Measurements from ENCODE around the gene SRRD.

Gene SRRD

DNA sequence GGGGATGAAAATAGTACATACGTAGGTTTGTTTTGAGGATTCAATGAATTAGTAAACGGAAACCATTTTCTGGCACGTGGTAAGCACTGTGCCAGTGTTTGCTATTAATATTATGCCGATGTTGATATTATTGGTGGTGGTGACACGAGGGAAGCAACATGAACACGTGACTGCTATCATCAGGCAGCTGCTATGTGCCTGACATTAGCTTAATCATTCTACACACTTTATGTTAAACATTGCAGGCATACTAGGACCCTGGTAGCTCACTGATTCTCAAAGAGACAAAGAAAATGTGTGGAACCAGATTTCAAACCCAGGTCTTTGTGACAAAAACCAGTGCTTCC, 656 bp downstream of the SRRD start:
- DNase-seq: no peak

DNA sequence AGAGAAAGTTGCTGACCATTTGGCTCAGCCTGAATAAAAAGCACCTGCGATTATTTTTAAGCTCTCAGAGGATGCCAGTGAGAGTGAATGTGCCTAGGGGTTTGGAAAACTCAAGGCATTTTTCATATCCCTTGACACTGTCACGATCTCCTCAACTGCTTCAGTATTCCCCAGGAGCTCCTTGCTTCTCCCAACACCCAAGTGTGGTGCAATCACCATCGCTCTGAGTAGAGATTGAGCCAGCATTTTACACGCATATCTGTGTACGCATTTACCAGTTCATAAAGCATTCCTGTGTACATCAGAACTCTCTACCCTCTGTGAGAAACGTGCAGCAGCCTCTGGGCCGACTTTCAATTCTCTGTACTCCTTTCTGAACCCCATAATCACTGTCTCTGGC, 1.3 kb downstream of the SRRD start:
- peak; percentile 34 for DNase-seq

DNA sequence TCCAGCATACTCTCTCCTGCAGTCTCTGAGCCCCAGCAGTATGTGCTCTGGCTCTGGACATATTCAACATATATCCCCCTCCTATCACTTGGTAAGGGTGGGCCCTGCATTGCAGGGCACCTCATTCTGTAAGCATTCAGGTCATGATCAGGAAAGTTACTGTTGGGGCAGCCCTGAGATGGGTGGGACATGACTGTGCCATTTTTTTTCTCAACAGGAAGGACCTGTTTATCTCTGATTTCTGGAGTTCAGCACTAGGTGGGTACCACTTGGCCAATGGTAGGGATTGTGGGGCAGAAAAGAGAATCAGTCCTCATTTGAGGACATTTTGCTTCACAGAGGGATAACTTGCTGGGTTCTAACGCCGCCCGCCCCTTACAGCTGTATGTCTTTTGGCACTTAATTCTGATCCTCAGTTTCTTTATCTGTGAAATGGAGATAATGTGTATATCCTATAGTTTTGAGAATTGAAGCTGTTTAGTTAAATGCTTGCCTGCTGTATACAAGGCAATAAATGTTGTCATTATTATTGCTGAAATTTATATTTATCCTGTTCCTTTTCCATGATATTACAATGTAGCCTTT, 2.2 kb downstream of the SRRD start:
- DNase-seq: no peak

DNA sequence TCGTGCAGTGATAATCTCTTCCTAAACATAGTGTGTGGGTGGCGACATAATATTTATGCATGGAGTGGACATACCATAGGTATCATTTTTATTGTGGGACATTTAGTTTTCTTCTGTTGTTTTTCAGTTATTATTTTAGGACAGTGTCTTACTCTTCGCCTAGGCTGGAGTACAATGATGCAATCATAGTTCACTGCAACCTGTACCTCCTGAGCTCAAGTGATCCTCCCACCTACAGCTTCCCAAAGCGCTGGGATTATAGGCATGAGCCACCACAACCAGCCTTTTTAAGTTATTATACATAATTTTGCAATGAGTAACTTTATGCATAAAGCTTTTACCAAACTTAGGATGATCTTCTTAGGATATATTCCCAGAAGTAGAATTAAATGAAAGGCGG, 2.7 kb downstream of the SRRD start:
- no peak for DNase-seq

DNA sequence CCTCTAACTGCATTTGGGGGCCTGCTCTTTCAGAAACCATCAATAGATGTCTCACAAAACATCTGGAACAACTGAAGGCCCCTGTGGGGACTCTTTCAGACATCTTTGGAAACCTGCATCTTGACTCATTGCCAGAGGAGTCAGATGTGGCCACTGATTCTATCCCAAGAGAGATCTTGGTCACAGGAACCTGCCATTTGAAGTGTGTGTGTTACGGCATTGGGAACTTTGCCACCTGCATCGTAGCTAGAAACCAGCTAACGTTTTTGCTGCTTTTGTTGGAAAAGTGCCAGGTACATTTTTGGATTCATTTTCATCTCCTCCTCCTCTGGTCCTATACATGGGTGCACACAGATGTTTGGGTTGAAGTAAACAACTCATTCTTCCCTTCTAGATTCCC, 4.3 kb downstream of the SRRD start:
- no peak for DNase-seq

DNA sequence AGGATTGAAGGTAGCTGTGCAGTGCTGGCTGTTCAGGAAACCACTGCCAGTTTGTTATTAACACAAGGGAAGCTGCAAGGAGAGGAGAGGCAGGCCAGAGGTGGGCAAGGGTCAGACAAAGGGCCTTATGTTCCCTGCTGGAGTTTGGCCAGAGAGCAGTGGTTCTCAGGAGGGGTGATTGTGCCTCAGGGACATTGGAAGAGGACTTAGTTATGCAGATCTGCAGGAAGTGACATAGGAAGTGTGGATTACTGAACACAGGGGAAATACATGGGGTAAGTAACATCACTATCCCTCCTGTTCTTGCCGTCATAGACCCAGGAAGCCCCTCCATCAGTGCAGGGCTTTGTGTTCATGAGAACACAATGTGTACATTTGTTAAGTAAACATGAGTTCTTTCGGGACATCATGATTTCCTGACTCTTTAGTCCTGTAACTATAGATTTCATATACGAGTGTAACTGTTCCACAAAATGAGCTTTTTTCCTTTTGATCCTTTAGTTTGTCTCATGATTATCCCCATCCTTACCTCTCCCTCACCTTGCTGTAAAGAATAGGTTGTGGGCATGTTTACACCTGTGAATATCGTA, 5.9 kb downstream of the SRRD start:
- DNase-seq: no peak

DNA sequence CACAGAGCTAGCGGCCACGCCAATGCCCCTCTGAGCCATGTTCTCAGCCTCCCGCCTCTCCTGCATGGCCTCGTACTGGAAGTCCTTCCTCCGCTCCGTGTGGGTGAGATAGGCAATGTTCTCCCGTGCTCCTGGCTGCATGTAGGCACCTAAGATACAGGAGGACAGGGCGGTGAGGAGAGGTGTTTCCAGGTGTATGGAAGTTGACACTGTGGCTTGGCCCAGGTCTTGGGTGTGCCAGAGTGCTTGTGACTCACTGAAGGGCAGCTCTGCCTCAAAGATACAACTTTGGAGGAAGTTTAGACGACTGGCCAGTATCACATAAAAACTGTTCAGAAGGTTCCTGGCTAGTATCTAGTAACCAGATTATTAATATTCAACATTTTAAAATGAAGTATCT, 8.5 kb downstream of the SRRD start:
- no peak for DNase-seq

DNA sequence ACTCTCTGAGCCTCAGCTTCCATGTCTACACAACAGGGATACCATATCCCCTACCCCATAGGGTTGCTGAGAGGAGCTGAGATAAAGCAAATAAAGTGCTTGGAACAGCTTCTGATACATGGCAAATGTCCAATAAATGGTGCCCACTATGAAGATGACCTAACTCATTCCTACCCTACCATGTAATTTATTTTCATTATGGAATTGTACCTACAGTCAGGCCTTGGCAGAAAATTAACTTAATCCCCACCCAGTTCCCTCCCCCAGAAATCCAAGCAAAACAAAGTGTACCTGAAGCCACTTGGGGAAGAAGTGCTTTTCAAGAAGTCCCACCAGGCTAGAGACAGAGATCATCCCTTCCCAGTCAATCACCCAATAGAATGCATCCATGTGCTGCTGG, 10.8 kb downstream of the SRRD start:
- no peak for DNase-seq

DNA sequence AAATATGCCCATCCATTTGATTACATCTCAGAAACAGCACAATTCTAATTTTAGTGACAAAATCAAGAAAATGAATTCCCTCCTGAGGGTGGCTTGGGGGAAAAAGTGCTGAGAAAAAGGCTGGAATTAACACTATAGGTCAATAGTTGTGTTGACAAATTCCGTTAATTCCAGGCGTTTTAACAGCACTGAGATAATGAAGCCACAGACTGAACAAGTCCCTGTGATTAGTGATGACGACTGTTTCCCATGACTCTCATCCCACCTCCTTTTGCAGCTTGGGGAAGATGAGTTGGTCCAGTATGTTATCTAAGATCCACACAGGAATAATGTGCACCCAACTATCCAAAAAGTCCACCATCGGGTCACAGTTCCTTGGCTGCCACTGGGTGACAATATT, 12.8 kb downstream of the SRRD start:
- DNase-seq: no peak

DNA sequence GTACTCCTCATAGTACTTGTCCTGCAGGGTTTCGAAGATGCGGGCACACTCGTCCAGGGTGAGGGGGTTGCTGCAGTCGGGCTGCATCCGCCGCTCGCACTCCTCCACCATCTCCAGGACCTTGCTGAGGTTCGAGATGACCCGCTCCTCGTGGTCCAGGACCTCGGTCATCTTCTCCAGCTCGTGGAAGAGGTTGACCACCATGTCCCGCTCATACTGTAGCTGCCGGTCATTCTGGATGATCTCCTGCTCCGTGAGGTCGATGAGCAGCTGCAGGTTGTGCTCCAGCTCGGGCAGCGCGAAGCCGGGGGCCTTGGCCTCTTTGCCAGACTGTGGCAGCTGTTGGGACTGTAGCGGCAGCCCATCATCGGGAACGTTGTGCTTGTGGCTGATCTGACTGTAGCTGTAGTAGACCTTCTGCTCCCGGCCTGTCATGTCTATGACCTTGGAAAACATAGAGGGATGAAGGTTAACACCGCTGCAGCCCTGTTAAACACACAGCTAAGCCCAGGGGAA, 15.6 kb downstream of the SRRD start:
- no peak for DNase-seq

DNA sequence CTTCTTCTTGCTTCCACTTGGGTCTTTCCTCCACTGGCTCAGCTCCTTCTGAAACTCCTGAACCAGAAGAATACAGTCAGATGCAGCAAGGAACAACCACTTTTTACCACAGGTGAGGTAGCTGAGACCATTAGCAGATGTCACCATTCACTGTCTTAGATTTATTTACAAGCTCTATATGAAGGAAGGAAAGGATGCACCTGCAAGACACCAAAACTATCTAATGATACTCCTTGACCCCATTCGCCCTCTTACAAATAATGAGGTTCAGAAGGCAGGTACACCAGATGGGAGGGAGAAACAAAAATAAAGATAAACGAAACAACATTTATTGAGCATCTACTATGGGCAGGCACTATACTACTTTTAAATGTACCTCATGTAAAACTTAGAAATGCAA, 18.3 kb downstream of the SRRD start:
- DNase-seq: no peak

DNA sequence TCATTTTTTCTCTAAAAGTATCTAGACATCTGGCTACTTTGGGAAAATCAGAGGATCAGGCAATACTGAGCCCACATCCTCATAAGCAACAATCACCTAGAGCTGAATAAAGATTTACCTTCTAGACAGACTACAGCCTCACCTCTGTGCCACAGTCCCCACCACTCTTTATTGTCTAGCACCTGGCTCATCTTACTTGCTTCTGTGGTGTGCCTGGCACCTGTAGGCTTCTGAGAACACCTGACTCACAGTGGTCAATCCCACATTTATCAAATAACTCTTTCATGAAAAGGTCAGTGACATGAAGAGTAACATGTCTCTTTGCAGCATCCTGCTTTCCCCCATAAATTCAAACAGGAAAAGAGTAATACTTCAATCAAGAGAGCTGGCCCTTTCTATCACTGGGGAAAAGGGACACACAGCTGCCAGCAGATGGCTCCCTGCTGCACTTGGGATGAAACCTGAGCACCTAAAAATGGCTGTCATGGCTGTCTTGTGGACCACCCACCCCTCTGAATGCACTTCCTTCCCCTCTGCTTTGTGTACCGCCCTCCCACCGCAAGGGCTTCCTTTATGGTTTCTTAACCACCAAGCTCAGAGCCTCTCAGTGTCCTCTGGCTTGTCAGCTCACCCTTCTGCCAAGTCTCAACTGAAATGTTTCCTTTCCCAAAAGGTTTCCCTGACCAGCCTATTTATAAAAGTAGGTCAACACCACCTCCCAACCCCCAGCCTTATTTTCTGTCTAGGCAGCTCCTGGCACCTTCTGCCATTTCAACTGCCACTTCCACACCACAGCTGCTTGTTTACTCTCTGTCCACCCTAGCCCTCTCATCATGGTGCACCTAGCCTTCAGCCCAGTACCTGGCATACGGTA, 19.2 kb downstream of the SRRD start:
- DNase-seq: peak; percentile 80

DNA sequence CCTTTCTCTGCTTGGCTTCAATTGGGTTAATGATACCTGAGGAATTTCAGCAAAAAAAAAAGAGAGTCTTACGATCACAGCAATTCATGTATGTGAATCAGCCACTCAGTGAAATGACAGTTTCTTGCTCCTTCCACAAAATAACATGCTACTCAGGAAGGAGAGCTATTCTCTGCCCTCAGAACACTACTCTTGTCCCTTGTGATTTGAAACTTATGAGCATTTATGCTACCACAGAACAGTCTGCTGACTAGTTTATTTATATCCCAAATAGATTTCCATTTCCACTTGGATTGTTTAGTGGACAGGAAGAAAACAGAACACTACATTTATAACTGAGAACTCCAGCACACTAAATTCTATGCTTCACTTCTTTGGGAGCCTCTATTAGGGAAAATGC, 20.1 kb downstream of the SRRD start:
- no peak for DNase-seq

DNA sequence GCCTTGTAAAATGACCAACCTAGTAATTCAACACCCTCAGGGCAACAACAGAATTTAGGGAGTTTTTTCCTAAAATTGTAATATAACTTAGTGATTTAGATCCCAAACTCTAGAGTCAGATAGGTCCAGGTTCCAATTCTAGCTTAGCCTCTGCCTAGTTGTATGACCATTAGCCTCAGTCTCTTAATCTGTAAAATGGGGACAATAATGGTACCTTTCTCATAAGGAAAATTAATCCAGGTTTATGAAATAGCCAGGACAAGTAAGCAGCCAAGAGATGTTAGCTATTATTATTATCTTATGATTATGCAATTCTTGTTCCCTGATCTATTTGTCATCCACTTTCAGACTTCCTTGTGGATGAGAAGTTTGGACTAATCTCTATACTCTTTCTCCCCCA, 24.5 kb downstream of the SRRD start:
- DNase-seq: no peak

DNA sequence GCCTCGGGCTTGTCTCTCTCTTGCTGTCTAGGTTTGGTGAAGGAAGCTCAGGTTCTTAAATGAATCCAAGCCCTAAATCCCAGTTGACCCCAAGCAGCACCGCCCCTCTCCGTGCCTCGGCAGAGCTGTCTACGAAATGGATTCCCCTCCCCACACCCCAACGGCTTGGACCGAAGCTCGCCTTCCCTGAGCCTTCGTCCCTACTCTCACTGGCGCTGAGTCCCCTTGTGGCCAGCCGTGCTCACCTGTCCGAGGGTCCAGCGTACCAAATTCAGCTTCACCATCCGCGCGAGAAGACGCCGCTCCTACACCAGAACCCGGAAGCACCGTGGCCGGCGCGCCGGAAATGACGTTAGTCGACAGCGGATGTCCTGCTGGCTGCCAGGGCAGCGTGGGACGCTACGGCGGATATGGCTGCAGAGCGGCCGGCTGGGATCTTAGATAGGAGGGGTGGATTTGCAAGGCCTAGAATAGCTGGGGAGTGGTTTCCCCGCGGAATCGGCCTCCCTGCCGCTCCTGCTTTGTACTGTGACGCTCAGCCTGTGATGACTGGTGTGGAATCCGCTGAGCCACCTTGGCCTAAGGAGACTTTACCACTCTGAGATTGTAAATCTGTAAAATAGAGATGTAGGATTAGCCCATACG, 28.6 kb downstream of the SRRD start, which contains the start of gene TFIP11:
TSS of gene TFIP11 (minus strand) at position 325 of the 645 bp plus-strand sequence. CDS start 2,201 bp downstream, outside the sequence.
- DNase-seq: peak; percentile 99

DNA sequence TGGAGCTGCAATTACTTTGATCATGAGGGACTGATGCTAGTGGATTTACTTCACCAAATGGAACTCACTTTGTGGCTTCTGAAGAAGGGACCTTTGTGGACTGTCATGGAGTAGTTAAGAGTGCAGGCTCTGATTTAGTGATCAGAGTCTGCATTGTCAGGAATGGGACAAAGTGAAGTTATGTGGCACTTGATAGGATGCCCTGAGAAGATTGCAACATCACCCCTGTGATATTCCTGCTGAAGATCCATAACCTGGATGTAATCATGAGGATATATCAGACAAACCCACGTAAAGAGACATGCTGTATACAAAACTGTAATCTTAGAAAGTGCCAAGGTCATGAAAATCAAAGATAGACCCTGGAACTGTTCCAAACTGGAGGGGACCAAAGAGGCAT, 30.2 kb downstream of the SRRD start:
- no peak for DNase-seq

DNA sequence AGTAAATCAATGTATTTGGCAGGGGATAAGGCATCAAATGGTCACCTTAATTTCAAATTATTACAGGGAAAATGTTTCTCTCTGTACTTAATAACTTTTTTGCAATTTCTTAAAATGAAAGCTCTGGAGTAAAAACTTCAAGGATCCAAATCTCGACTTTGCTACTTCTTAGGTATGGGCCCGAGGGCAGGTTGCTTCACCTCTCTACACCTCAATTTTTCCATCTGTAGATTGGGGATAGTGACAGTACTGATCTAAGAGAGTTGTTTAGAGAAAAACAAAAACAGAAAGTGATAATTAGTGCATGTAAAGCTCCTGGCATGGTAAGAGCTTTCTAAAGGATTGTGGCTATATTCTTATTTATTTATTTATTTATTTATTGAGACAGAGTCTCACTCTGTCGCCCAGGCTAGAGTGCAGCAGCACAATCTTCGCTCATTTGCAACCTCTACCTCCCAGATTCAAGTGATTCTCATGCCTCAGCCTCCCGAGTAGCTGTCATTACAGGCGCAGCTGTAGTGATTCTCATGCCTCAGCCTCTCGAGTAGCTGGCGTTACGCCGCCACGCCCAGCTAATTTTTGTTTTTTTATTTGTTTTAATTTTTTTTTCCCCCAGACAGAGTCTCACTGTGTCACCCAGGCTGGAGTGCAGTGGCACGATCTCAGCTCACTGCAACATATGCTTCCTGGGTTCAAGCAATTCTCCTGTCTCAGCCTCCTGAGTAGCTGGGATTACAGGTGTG, 30.9 kb downstream of the SRRD start:
- no peak for DNase-seq

DNA sequence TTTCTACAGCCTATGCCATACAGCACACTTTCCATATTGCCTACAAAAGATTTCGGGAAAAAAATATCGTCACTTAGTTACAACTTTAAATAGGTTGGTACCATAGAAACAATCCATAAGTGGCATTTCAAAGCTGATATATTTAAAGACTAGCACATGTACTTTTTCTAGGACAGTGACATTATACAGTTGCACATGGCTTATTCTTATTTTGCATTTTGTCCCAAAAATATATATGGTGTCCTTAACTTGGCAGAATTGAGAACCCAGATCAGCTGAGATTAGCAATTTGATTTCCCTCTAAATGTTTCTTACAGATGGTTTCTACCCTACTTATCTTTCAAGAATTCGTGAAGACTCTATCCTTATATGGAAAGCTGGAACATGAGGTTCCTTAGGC, 32.3 kb downstream of the SRRD start:
- no peak for DNase-seq

DNA sequence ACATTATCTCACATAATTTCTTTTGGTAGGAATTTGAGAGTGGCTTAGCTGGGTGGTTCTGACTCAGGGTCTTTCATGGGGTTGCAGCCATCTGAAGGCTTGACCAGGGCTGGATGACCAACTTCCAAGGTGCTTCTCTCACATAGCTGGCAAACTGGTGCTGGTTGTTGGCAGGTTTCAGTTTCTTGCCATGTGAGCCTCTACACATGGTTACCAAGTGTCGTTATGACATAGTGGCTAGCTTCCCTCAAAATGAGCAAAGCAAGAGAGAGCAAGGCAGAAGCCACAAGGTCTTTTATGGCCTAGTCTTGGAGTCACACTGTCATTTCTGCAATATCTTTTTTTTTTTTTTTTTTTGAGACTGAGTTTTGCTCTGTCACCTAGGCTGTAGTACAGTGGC, 32.8 kb downstream of the SRRD start:
- DNase-seq: peak; percentile 27

DNA sequence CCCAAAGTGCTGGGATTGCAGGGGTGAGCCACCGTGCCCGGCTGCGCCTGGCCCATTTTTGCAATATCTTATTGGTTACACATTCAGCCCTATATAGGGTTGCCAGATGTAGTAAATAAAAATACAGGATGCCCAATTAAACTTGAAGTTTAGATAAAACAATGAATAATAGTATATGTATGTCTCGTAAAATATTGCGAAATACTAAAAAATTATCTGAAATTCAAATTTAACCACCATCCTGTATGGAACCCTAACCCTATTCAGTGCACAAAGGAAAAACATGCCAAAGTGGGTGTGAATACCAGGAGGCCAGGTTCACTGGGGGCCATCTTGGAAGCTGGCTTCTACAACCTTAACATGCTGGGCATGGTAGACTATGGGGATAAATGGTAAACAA, 33.8 kb downstream of the SRRD start:
- no peak for DNase-seq

DNA sequence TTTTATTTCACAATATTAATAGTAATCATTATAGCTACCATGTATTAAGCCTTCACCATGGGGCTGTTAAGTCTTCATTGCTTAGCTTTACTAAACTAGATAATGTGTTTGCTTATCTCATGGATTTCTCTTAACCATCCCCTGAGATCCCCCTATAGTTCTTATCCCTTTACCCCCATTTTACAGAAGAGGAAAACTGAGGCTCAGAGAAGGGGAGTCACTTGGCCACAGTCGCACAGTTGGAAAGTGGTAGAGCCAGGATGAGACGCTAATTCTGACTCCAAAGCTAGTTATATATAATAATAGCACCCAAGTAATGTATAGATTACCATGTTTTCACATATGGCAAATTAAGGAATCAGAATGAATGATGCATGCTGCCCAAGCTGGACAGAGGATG, 38.3 kb downstream of the SRRD start:
- no peak for DNase-seq

DNA sequence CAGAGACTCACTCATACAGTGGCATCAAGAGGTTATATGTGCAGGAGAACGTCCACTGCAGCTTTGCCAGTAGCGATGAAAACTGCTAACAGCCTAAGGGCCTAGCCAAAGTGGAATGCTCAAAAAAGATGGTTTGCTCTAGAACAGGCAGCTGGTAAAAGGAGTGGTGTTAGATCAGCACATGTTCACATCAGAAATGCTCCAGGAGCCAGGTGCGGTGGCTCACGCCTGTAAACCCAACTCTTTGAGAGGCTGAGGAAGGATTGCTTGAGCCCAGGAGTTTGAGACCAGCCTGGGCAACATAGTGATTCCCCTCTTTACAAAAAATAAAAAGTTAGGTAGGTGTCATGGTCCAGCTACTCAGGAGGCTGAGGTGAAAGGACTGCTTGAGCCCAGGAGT, 38.9 kb downstream of the SRRD start:
- DNase-seq: no peak

DNA sequence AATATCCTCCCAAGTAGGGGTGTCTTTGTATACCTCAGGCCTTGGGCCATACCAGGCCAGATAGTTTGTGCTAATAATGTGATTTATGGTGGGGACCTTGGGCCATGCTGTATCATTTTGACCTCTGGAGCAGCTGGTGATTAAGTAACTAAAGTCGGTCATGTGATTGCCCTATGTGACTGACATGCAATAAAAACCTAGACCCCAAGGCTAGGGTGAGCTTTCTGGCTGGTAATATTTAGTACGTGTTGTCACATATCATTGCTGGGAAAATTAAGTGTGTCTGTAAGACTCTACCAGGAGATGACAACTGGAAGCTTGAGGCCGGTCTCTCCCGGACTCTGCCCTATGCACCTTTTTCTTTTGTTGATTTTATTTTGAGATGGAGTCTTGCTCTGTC, 41.2 kb downstream of the SRRD start:
- no peak for DNase-seq

Measured in OCI-M1 (cell line).